Mammary epithelial cell (primary cell): ENCODE measurements around the gene CTIF.

Experiments used
- EZH2 ChIP-seq: IDR thresholded peaks from 2 replicates; pipeline ENCODE4 v1.6.1; 2012; ENCODE audit warnings: low read length, inconsistent platforms, borderline replicate concordance
- TF ChIP-seq, protein P1 (sequence below), 2 donors: IDR thresholded peaks in 1 of 2; conservative IDR thresholded peaks in 1 of 2; 2 replicates each; pipeline ENCODE4 v1.5.1; 2011 to 2012; ENCODE audit warnings: inconsistent platforms in 2 of 2, low read length in 2 of 2, mild to moderate bottlenecking in 2 of 2, control low read depth in 1 of 2, low read depth in 1 of 2; ENCODE audit not compliant: insufficient read depth in 1 of 2; ENCODE audit errors: extremely low read depth in 1 of 2

DNA sequence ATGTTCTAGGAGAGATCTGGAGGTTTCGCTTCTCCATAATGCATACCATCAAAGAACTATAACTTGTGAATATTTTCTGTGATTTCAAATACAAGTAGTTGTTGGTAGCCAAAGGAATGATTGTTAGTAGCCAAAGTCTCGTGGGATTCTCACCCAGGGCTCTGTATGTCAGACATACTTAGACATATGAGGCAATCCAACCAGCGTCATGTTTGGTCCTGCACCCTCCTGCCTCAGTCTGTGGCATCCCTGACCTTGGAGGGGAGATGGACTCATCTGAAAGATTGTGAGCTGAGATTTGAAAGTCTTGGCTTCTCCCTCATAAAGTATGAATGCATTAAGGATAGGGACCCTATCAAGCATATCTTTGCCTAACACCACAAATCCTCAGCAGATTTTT, 81.2 kb downstream of the CTIF start:
- TF ChIP-seq EZH2, result no peak
- TF ChIP-seq, protein P1, sequence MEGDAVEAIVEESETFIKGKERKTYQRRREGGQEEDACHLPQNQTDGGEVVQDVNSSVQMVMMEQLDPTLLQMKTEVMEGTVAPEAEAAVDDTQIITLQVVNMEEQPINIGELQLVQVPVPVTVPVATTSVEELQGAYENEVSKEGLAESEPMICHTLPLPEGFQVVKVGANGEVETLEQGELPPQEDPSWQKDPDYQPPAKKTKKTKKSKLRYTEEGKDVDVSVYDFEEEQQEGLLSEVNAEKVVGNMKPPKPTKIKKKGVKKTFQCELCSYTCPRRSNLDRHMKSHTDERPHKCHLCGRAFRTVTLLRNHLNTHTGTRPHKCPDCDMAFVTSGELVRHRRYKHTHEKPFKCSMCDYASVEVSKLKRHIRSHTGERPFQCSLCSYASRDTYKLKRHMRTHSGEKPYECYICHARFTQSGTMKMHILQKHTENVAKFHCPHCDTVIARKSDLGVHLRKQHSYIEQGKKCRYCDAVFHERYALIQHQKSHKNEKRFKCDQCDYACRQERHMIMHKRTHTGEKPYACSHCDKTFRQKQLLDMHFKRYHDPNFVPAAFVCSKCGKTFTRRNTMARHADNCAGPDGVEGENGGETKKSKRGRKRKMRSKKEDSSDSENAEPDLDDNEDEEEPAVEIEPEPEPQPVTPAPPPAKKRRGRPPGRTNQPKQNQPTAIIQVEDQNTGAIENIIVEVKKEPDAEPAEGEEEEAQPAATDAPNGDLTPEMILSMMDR (conservative IDR thresholded peaks at IDR 0.05 in 1 of 2, IDR thresholded peaks at IDR 0.05 in 1 of 2; ENCODE audit: extremely low read depth in 1 of 2, insufficient read depth in 1 of 2, low read depth in 1 of 2, low read length in 2 of 2), result no peak
